ENCODE data around the gene GJA10. TPM values are rescaled to one million over a fixed set of nuclear protein-coding genes. Genes with fewer than 3 reads are reported as not detected.
"Not testable (repeated sequence)": the region's sequence is repeated elsewhere in the genome, so short reads cannot be mapped to it uniquely, and the experiment has no call there.

The GJA10 gene
- not detected for total RNA-seq

DNA sequence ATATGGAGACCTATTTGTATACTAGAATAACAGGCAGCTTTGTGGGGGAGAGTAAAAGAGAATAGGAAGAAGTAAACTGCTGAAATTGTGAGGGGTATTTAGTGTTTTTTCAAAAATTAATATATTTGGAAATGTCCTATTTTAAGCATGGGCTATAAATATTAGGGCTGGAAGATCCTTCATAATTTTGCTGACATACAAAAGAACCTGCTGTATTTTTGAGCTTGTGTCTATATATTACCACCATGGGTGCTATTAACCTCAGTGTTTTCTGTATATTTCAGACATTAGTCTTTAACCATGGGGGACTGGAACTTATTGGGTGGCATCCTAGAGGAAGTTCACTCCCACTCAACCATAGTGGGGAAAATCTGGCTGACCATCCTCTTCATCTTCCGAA is at the start of gene GJA10:
Gene GJA10, plus strand, starts transcription at position 301 of the 400 bp plus-strand sequence. Its CDS starts 0 bp downstream, at position 301.
- DNase-seq, result no peak

GRCh38 chr6:89847513-89847912 is 46.8 kb upstream of the GJA10 start:
- not testable (repeated sequence) for DNase-seq

DNA sequence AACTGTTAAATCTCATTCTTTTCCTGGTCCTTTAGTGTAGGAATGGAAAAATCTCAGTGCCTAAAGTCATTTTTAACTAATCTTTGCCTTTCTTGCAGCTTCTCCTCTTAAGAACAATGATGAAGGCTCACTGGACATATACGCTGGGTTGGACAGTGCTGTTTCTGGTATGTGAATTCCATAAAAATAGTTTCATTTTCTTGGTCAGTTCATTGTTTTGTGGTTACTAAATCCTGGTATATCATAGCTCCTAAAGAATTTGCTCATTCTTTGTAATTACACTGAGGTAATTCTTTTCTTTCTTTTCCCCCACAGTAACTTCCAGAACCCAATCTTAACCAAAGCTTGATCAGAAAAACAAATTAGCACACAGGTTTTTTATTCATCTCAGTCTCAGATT is 41.2 kb upstream of the GJA10 start:
- DNase-seq, result no peak

GRCh38 chr6:89858041-89858440 is 36.2 kb upstream of the GJA10 start:
- DNase-seq, result no peak

DNA sequence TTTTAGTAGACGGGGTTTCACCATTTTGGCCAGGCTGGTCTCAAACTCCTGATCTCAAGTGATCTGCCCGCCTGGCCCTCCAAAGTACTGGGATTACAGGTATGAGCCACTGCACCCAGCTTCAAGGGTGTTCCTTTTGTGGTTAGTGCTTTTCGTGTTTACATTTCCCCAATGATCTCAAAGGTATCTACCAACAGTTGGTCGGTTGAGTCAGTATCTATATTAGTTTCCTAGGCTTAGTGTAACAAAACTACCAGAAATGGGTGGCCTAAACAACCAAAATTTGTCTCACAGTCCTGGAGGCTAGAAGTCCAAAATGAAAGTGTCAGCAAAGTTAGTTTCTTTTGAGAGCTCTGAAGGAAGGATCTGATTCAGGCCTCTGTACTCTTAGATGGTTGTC is 34.5 kb upstream of the GJA10 start:
- no peak for DNase-seq

DNA sequence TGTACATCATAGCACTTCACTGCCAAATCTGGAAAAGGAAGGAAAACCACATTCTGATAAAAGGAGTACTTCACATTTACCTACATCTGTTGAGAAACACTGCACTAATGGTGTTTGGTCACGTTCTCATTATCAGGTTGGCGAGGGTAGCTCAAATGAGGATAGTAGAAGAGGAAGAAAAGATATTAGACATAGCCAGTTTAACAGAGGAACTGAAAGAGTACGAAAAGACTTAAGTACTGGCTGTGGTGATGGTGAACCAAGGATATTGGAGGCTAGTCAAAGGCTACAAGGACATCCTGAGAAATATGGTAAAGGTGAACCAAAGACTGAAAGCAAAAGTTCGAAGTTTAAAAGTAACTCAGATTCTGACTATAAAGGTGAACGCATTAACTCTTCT is 32.0 kb upstream of the GJA10 start:
- DNase-seq, result no peak

DNA sequence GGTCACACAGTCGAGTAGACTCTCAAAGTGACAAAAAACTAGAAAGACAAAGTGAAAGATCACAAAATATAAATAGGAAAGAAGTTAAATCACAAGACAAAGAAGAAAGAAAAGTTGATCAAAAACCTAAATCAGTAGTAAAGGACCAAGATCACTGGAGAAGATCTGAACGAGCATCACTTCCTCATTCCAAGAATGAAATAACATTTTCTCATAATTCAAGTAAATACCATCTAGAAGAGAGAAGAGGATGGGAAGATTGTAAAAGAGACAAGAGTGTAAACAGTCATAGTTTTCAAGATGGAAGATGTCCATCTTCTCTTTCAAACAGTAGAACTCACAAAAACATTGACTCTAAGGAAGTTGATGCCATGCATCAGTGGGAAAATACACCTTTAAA is 31.6 kb upstream of the GJA10 start:
- no peak for DNase-seq

DNA sequence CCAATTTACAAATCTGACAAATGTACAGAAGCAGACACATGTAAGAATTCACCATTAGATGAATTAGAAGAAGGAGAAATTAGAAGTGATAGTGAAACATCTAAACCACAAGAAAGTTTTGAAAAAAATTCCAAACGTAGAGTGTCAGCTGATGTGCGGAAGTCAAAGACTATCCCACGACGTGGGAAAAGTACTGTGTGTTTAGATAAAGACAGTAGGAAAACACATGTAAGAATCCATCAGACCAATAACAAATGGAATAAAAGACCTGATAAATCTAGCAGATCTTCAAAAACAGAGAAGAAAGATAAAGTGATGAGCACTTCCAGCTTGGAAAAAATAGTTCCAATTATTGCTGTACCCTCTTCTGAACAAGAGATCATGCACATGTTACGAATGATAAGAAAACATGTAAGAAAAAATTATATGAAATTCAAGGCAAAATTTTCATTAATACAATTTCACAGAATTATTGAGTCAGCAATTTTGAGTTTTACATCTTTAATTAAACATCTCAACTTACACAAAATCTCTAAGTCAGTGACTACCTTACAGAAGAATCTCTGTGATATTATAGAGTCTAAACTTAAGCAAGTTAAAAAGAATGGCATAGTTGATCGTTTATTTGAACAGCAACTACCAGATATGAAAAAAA is 28.1 kb upstream of the GJA10 start:
- DNase-seq, result no peak

GRCh38 chr6:89873721-89874120 is 20.5 kb upstream of the GJA10 start:
- no peak for DNase-seq

DNA sequence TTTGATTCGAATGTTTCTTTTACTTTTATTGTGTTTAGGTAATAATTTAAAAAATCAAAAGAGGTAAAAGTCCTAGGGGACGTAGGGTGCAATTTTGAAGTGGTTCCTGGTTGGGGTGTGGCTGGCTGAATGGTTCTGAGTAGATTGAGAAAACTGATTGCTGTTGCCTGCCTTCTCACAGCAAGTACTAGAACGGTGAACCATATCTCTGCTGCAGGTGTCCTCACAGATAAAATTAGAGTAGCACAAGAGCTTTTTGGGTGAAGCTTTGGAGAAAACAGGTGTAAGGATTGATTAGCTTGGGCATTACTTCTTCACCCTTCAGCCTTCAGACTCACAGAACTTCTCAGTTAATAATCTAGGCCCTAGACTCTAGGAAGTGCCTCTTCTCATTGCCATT is 19.8 kb upstream of the GJA10 start:
- no peak for DNase-seq

DNA sequence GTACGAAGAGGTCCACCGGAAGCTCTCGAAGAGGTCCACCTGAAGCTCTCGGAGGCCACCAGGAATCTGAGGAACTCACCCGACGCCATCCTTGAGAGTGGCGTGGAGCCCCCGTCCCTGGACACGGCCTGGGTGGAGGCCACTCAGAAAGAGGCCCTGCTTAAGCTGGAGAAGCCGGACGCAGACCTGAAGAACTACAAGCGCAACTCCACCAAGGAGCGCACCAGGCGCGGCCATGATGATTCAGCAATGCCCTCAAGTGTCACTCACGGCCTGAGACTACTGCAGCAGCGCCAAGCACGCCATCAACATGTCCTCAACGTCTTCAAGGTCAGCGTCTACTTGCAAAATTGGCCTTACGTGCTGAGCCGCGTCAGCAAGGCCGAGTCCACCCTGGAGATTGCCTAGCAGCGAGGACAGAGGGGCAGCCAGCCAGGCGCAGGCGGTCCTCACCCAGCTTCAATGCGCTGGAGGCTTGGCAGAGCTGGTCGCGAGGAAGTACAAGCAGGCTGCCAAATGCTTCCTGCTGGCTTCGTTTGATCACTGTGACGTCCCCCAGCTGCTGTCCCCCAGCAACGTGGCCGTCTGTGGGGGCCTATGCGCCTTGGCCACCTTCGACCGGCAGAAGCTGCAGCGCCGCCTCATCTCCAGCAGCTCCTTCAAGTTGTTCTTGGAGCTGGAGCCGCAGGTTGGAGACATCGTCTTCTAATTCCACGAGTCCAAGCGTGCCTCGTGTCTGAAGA is 7.7 kb upstream of the GJA10 start:
- DNase-seq, result no peak

DNA sequence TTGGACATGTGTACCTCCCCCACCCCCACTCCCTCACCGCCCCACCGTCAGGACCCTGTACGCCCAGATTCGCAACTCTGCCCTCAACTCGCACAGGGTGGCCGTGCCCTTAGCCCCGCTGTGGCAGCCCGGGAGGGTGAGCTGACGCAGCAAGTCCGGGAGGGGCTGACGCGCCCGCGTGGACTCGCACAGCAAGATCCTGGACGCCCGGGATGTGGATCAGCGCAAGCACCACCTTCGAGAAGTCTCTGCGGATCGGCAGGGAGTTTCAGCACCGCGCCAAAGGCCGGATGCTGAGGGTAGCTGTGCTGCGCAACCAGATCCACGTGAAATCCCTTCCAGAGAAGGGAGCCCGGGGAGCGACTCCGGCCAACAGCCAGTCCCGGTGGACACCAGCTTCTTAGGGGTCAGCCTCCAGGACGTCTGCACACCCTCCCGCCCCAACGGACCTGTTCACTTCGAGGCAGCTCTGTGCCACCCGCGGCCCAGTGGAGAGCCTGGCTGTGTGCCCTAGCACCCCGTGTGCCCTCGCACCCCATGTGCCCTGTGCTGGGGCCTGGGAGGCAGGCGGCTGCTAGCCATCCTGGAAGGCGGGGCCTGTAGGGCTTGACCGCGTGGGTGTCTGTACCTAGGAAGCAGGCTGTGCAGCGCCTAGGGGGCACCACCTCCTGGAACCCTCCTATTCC is 6.7 kb upstream of the GJA10 start:
- DNase-seq, result no peak

- no peak for DNase-seq
Measured at GRCh38 chr6:89888138-89888514, 6.1 kb upstream of the GJA10 start.

- DNase-seq, result no peak
Measured at GRCh38 chr6:89888871-89889270, 5.4 kb upstream of the GJA10 start.

GRCh38 chr6:89890845-89891528 is 3.3 kb upstream of the GJA10 start:
- not testable (repeated sequence) for DNase-seq

DNA sequence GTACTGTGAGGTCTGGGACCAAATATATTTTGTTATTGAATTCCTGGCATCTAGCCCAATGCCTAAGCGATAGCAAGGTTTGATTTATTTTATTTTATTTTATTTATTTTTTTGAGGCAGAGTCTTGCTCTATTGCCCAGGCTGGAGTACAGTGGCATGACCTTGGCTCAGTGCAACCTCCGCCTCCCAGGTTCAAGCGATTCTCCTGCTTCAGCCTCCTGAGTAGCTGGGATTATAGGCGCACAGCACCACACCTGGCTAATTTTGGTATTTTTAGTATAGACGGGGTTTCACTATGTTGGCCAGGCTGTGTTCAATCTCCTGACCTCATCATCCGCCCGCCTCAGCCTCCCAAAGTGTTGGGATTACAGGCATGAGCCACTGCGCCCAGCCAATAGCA is 1.7 kb upstream of the GJA10 start:
- not testable (repeated sequence) for DNase-seq

GRCh38 chr6:89895276-89895874 is 1.1 kb downstream of the GJA10 start:
- DNase-seq, result no peak

DNA sequence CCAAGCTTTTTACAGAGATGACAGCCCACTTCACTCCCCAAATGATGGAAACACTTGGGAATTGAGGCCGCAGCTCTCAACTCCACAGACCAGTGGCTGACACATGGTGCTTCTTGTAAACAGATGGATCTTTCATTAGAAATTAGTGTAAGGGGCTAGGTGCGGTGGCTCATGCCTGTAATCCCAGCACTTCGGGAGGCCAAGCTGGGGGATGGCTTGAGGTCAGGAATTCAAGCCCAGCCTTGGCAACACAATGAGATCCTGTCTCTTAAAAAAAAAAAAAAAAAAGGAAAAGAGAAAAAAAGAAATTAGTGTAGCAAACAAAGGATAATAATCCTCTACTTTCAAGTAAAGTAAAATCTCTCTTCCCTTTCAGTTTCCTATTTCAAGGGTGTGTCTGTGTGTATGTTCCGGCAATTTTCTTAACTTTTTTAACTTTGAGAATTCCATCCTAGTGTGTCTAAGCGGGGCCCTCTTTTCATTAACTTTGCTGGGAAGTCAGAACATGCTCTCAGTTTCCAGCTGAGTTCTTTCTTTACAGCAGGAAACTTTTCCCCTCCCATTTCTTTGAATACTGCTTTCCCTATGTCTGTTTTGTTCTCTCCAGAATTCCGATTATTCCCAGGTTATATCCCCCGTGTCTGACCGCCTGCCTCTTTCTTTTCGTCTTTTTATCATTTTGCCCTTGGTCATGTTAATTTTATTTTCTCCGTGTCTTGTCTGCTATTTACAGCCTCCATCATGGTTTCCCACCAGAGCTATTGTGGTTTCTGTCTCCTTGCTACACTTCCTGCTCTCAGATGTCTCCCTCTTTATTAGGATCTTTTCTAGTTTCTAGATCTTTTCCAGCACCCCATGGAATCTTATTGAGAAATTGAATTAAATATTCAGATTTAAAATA is 16.0 kb downstream of the GJA10 start:
- DNase-seq, result not testable (repeated sequence)

DNA sequence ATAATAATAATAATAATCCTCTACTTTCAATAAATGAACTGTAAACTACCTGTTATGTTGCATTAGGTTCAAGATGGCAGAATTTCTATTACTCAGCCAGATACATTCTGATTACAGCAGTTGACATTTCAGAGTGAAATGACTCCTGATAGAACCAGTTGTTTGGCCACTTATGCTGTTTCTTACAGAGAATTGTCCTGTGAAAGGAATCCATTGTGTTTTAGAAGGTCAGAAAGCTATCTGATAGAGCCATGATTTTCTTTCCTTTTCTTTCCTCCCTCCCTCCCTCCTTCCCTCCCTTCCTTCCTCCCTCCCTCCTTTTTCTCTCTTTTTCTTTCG is 16.6 kb downstream of the GJA10 start:
- DNase-seq, result no peak

DNA sequence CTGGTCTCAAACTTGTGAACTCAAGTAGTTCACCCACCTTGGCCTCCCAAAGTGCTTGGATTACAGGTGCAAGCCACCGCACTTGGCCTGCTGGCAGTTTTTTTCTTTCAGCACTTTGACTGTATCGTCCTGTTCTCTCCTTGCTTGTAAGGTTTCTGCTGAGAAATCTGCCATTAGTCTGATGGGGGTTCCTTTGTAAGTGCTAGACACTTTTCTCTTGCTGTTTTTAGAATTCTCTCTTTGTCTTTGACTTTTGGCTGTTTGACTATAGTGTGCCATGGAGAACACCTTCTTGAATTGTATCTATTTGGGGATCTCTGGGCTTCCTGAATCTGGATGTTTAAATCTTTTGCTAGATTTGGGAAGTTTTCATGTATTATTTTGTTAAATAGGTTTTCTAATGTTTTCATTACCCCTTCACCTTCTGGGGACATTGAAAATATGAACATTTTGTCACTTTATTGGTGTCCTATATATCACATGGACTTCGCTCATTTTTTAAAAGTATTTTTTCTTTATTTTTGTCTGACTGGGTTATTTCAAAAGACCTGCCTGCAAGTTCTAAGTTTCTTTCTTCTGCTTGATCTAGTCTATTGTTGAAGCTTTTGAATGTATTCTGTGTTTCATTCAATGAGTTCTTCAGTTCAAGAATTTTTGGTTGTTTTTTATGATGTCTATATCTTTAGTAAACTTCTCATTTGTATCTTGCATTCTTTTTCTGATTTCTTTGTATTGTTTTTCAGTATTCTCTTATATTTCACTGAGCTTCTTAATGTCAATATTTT is 22.1 kb downstream of the GJA10 start:
- DNase-seq, result no peak

DNA sequence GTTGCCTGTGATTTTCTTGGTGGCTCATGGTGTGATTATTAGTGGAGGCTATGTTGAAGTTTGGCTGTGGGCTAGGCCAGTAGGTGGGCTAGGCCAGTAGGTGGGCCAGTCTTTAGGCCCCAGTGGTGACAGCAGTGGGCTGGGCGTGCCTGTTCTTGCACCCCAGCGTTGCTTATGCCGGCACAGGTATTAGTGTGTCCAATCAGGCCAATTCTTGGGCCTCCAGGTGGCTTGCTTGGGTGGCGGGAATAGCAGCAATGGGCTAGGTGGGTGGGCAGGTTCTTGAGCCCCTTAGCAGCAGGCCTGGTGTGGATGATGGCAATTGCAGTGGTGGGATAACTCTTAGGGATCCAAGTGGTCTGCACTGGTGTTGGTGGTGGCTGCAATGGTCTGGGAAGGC is 22.9 kb downstream of the GJA10 start:
- no peak for DNase-seq
